HepG2 (cell line): ENCODE measurements around the gene MUC6.

Experiments used
- ESRRA ChIP-seq: sonication (generic); formaldehyde crosslinking; IDR thresholded peaks from 2 replicates; pipeline ENCODE4 v1.5.1; 2020; ENCODE audit warnings: mild to moderate bottlenecking, low read depth, missing genetic modification reagents
- HIVEP1 ChIP-seq: sonication (generic); formaldehyde crosslinking; IDR thresholded peaks from 2 replicates; pipeline ENCODE4 v1.4.0; 2020; ENCODE audit warnings: mild to moderate bottlenecking, missing genetic modification reagents
- NR3C1 ChIP-seq: sonication (generic); formaldehyde crosslinking; IDR thresholded peaks from 2 replicates; pipeline ENCODE4 v1.4.0; 2020; ENCODE audit warnings: missing genetic modification reagents
- ZNF160 ChIP-seq: sonication (generic); formaldehyde crosslinking; IDR thresholded peaks from 2 replicates; pipeline ENCODE4 v1.8.0; 2022; ENCODE audit warnings: mild to moderate bottlenecking, inconsistent platforms, missing genetic modification reagents
- ZNF782 ChIP-seq: sonication (generic); formaldehyde crosslinking; IDR thresholded peaks from 2 replicates; pipeline ENCODE4 v1.4.0; 2020; ENCODE audit warnings: missing genetic modification reagents, mild to moderate bottlenecking, borderline replicate concordance

DNA sequence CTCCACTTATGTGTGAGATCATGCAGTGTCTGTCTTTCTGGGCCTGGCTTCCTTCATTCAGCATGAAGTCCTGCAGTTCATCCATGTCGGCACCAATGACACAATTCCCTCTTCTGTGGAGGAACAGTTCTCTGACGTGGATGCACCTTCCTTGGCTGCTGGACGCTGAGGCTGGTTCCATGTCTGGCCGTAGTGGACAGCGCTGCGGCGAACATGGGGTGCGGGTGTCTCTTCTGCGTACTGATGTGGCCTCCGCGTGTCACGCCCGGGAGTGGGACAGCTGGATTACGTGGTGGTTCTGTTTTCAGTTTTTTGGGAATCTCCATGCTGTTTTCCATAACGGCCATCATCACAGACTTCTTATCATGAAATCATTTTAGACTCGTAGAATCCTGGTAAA, 21.3 kb upstream of the MUC6 start:
- no peak for TF ChIP-seq ZNF782 (CRISPR knock-in tag)
- TF ChIP-seq HIVEP1 (CRISPR knock-in tag): no peak
- TF ChIP-seq ESRRA (CRISPR knock-in tag): no peak
- TF ChIP-seq NR3C1: no peak
- TF ChIP-seq ZNF160 (CRISPR knock-in tag): no peak
